Smooth muscle cell of the umbilical artery (primary cell): Measurements from ENCODE around the gene SHOC2. TPM values are rescaled to one million over a fixed set of nuclear protein-coding genes. Genes with fewer than 3 reads are reported as not detected.

Source experiments
- total RNA-seq: library from RNA; depleted of rRNA; stranded (reverse); fragments of >200 nt; gene quantifications from 2 replicates; pipeline ENCODE4 v1.2.3, GENCODE V29; 2014

The SHOC2 gene
- 36.2 and 45.9 TPM in 2 replicates for total RNA-seq

GRCh38 chr10:110919349-110919931 lies at the start of gene SHOC2:
SHOC2 (plus strand) TSS chr10:110919604; CDS start chr10:110964359, 44,755 bp downstream.

GRCh38 chr10:110871298-110872084 lies 47.9 kb upstream of the SHOC2 start, which contains the start of gene PDCD4:
PDCD4 (plus strand) TSS chr10:110871928; CDS start chr10:110876028, 4,100 bp downstream.

GRCh38 chr10:110918643-110919348 lies 608 bp upstream of the SHOC2 start, which contains the start of gene BBIP1:
BBIP1 (minus strand) TSS chr10:110919180; CDS start chr10:110918157, 1,023 bp downstream.

Other genes starting within 250 kb of the SHOC2 start
- 27.6 and 35.2 TPM in 2 replicates for gene PDCD4, start 47.7 kb upstream of the SHOC2 start, total RNA-seq
- gene BBIP1, start 424 bp upstream of the SHOC2 start, total RNA-seq: 22.0 and 26.4 TPM in 2 replicates
- not detected in 2 replicates for gene ADRA2A, start 157.4 kb downstream of the SHOC2 start, total RNA-seq